Neuron (in vitro differentiated cells): ENCODE data around the gene PRELID3B.
"Not testable (repeated sequence)": the region's sequence is repeated elsewhere in the genome, so short reads cannot be mapped to it uniquely, and the experiment has no call there.

Experiments
- H2AFZ ChIP-seq: one replicate; pipeline ENCODE4 v1.6.1; 2013; ENCODE audit warnings: low read depth, mild to moderate bottlenecking, inconsistent platforms, low read length, moderate library complexity
- H3K27me3 ChIP-seq: one replicate; pipeline ENCODE4 v1.6.1; 2013; ENCODE audit warnings: low read length; ENCODE audit not compliant: insufficient read depth
- H3K36me3 ChIP-seq: one replicate; pipeline ENCODE4 v1.6.1; 2013; ENCODE audit warnings: low read length; ENCODE audit not compliant: insufficient read depth
- H3K4me1 ChIP-seq: one replicate; pipeline ENCODE4 v1.6.1; 2013; ENCODE audit warnings: low read length; ENCODE audit not compliant: insufficient read depth
- H3K4me3 ChIP-seq: 2 replicates; pipeline ENCODE4 v1.5.1; 2013; ENCODE audit warnings: mild to moderate bottlenecking, low read length, moderate library complexity
- H3K9me3 ChIP-seq: one replicate; pipeline ENCODE4 v1.6.1; 2013; ENCODE audit warnings: low read length

Gene PRELID3B

GRCh38 chr20:59017493-59018231 lies 24.9 kb downstream of the PRELID3B start:
- Histone ChIP-seq H3K9me3 (no peaks in the 10 kb centered on the region), H3K4me3 (no peak overlapping the region), H3K4me1 (peaks cover 10% of the 10 kb centered on the region), H2AFZ (no peak overlapping the region), H3K36me3 (peaks cover 4% of the 10 kb centered on the region), H3K27me3 (no peaks in the 10 kb centered on the region)

DNA sequence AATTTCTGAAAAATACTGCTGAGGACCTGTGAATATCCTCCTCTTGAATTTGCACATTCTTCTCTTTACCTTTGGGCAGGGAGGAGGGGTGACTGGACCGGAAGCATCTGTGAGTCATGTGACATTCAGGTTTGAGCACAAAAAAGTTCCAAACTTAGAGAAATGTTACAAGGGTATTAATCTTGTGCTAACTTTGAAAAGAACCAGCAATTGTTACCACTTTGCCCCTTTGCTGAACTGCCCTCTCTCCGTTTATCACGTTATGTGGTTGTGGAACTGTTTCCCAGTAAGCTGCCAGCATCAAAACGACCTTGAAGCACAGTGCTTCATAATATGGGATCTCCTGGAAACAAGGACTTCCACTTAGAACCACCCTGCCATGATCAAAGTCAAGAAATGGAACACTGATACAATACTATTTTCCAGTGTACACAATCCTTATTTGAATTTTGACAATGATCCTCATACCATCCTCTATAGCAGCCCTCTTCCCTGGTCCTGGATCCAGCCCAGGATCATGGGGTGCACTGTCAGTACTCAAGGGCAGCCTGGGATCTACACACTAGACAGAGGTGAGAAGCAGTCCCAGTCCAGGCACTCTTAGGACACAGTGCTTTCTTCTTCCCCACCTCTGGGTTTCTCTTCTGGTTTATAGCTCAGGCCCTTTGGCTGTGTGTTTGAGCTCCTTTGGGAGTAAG lies 25.6 kb downstream of the PRELID3B start:
- H3K4me3 ChIP-seq, result no peak overlapping the region

GRCh38 chr20:59015812-59016711 lies 26.5 kb downstream of the PRELID3B start:
- Histone ChIP-seq H3K27me3 (no peaks in the 10 kb centered on the region), H2AFZ (no peak overlapping the region), H3K4me3 (no peak overlapping the region), H3K4me1 (peaks cover 10% of the 10 kb centered on the region), H3K9me3 (no peaks in the 10 kb centered on the region), H3K36me3 (no peaks in the 10 kb centered on the region)

More for the DNA sequence above, 25.6 kb downstream of the PRELID3B start:
- H3K9me3 ChIP-seq, result no peaks in the 10 kb centered on the region
- no peaks in the 10 kb centered on the region for H3K36me3 ChIP-seq
- no peak overlapping the region for H2AFZ ChIP-seq
- no peaks in the 10 kb centered on the region for H3K27me3 ChIP-seq
- peaks cover 10% of the 10 kb centered on the region for H3K4me1 ChIP-seq

GRCh38 chr20:59015411-59015810 lies 27.2 kb downstream of the PRELID3B start:
- Histone ChIP-seq H3K27me3 (no peaks in the 10 kb centered on the region), H3K4me1 (peaks cover 12% of the 10 kb centered on the region), H3K36me3 (no peaks in the 10 kb centered on the region), H3K9me3 (no peaks in the 10 kb centered on the region), H2AFZ (no peak overlapping the region), H3K4me3 (no peak overlapping the region)

DNA sequence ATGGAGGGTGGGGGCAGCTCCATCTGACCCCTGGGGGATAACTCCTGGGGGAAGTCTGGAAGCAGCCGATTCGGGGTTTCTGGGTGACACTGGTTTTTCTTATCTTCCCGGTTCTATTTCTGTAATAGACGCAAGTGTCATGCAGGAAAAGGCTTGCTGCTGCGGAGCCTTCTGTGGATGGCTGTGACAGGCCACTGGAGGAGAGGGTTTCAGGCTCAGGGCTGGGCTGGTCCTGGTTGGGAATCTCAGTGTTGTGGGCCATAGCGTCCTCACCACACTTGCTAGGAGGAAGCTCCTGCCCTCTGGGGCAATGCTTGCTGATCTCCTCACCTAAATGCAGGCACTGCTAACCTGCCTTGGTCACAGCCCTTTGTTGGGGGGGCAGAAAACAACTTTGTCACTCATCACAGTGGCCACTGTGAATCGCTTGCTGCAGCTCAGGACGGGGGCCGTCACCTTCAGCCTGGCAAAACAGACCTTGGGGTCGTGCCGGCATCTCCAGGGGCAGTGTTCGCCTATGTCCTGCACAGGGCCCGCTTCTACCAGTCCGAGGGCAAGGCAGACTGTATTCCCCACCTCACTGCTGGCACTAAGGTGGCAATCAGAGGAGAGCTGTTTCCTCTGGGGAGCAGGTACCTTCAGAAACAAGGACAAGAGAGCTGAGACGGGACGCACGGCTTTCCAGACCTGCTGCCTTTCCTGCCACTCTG lies 27.8 kb downstream of the PRELID3B start:
- H2AFZ ChIP-seq, result no peak overlapping the region
- H3K27me3 ChIP-seq, result no peaks in the 10 kb centered on the region
- H3K4me1 ChIP-seq, result peaks cover 14% of the 10 kb centered on the region
- H3K9me3 ChIP-seq, result no peaks in the 10 kb centered on the region
- no peak overlapping the region for H3K4me3 ChIP-seq
- no peaks in the 10 kb centered on the region for H3K36me3 ChIP-seq

- H3K4me3 ChIP-seq, result no peak overlapping the region
- H2AFZ ChIP-seq, result no peak overlapping the region
- H3K4me1 ChIP-seq, result peaks cover 14% of the 10 kb centered on the region
- H3K9me3 ChIP-seq, result no peaks in the 10 kb centered on the region
- H3K27me3 ChIP-seq, result no peaks in the 10 kb centered on the region
- no peaks in the 10 kb centered on the region for H3K36me3 ChIP-seq
These were observed 28.5 kb downstream of the PRELID3B start for GRCh38 chr20:59013959-59014608.

DNA sequence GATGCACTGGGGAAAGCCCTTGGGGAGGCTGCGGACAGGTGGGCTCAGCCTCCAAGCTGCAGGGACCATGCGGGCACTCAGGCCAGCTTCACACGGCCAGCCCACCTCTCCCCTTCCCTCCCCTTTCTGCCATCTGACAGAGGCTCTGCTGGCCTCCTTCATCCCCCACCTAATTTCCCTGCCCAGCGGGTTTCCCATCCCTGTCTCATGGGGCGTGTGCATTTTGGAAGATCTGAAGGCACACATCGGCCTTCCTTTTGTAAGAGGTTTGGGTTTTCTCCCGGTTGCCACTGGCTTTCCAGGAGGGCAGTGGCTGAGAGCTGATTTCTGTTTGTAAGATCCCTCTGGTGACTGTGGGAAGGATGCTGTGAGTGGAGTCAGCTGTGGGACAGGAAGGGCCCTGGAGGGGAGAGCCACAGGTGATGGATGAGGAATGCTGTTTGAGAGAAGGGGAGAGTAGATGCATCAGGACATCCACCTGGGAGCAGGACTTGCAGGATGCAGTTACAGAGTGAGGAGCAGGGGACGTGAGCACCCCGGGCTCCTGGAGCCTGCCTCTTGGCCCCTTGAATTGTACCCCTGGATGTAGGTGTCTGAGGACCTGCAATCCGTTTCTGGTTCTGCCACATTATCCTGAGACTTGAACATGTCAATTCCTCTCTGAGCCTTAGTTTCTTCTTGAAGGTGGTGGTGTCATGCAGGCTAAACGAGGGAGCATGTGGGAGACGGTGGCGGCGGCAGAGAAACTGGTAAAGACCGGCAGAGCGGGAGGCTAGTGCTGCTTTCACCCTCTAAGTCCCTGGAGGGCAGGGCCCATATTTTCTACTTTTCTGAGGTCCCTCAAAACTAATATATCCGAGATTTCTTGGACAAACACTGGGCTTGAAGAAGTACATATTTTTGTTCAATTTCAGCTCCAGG lies 29.3 kb downstream of the PRELID3B start:
- Histone ChIP-seq H3K36me3 (no peaks in the 10 kb centered on the region), H3K9me3 (no peaks in the 10 kb centered on the region), H2AFZ (no peak overlapping the region), H3K27me3 (no peaks in the 10 kb centered on the region), H3K4me1 (peaks cover 14% of the 10 kb centered on the region), H3K4me3 (no peak overlapping the region)

DNA sequence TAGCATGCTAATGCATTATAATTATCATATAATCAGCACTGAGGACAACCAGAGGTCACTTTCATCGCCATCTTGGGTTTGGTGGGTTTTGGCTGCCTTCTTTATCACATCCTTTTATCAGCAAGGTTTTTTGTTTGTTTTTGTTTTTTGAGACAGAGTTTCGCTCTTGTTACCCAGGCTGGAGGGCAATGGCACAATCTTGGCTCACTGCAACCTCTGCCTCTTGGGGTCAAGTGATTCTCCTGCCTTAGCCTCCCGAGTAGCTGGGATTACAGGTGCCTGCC lies 30.8 kb downstream of the PRELID3B start:
- peaks cover 14% of the 10 kb centered on the region for H3K4me1 ChIP-seq
- H3K27me3 ChIP-seq, H3K36me3 ChIP-seq, H3K4me3 ChIP-seq, H2AFZ ChIP-seq, H3K9me3 ChIP-seq: not testable (repeated sequence)

DNA sequence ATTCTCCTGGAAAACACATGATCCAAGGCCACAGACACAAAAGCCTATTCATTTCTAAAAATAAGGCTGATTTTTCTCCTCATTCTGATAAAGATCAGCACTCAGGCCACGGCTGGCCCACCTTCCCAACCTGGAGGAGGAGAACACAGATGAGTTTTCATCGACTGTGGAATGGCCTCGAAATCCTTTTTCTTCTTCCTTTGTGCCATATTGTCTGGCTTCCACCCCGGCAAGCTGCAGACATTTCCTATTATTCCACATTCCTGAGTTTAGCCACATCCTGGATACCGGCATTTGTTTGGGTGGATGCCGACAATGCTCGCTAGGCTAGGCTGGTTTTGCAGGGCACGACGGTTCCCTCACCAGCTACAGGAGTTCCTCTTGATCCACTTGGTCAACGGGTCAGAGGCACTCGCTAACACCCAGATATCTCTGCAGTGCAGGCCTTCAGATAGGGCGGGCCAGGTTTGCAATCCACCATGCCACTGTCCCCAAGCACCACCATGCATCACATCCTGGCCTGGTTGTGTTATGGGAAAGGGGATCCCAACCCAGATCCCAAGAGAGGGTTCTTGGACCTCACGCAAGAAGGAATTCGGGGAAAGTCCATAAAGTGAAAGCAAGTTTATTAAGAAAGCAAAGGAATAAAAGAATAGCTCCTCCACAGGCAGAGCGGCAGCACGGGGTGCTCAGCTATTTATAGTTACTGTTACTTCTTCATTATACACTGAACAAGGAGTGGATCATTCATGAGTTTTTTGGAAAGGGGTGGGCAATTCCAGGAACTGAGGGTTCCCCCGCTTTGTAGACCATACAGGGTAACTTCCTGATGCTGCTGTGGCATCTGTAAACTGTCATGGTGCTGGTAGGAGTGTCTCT lies 31.4 kb downstream of the PRELID3B start:
- no peaks in the 10 kb centered on the region for H3K9me3 ChIP-seq

DNA sequence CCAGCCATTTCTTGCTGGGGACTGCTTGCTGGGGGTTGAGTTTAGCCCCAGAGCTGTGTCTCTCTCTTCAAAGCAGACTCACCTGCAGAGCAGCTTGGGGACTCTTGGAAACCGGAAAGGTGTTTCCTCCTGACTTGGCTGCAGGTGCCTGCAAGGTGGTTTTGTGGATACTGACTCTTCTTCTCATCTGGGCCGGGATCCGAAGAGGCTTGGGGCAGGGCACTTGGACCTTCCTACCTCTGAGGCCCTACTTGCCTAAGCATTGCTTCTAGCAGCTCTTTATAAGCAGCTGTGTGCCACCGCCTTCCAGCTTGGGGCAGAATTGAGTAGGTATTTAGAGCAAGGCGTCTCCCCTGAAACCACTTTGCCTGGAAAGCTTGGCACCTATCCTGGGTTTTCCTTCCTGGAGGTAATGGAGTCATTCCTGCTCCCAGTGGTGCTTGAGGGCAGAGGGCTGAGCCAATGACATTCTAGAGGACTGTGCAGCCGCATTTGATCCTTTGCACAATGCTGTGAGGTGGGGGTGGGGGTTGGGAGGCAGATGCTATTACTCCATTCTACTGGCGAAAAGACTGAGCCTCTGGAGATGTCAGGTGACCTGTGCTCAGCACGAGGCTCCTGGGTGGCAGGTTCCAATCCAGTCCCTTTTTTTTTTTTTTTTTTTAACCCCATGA lies 32.1 kb downstream of the PRELID3B start:
- Histone ChIP-seq H3K9me3 (no peaks in the 10 kb centered on the region), H3K36me3 (no peaks in the 10 kb centered on the region), H3K27me3 (no peaks in the 10 kb centered on the region), H3K4me1 (peaks cover 14% of the 10 kb centered on the region), H3K4me3 (no peak overlapping the region), H2AFZ (peak overlapping the region; percentile 6)

More for the DNA sequence above, 31.4 kb downstream of the PRELID3B start:
- Histone ChIP-seq H3K4me3 (no peak overlapping the region), H3K36me3 (no peaks in the 10 kb centered on the region), H2AFZ (peak overlapping the region; percentile 6), H3K4me1 (peaks cover 14% of the 10 kb centered on the region), H3K27me3 (no peaks in the 10 kb centered on the region)
